HEK293T (cell line): ENCODE measurements around the gene RAPGEF4.

Experiments used
- ARNT ChIP-seq: fragments of 450-650 bp; IDR thresholded peaks from 2 replicates; pipeline ENCODE4 v1.6.1; 2017; ENCODE audit warnings: mild to moderate bottlenecking
- BHLHE40 ChIP-seq: fragments of 450-650 bp; IDR thresholded peaks from 2 replicates; pipeline ENCODE4 v1.6.1; 2016; ENCODE audit warnings: mild to moderate bottlenecking, moderate library complexity, borderline replicate concordance
- CTBP1 ChIP-seq: fragments of 450-650 bp; IDR thresholded peaks from 2 replicates; pipeline ENCODE4 v1.6.1; 2016; ENCODE audit warnings: borderline replicate concordance
- ELF4 ChIP-seq: fragments of 450-650 bp; IDR thresholded peaks from 2 replicates; pipeline ENCODE4 v1.6.1; 2017; ENCODE audit warnings: antibody characterized with exemption
- FOXA1 ChIP-seq: fragments of 450-650 bp; IDR thresholded peaks from 2 replicates; pipeline ENCODE4 v1.6.1; 2016; ENCODE audit warnings: mild to moderate bottlenecking
- FOXK2 ChIP-seq: fragments of 450-650 bp; IDR thresholded peaks from 2 replicates; pipeline ENCODE4 v1.6.1; 2016; ENCODE audit warnings: mild to moderate bottlenecking
- FOXM1 ChIP-seq: fragments of 450-650 bp; IDR thresholded peaks from 2 replicates; pipeline ENCODE4 v1.6.1; 2017; ENCODE audit warnings: mild to moderate bottlenecking, borderline replicate concordance
- HDGF ChIP-seq: fragments of 450-650 bp; IDR thresholded peaks from 2 replicates; pipeline ENCODE4 v1.6.1; 2017; ENCODE audit warnings: antibody characterized with exemption, borderline replicate concordance
- LEF1 ChIP-seq: fragments of 450-650 bp; IDR thresholded peaks from 2 replicates; pipeline ENCODE4 v1.6.1; 2017; ENCODE audit warnings: mild to moderate bottlenecking, borderline replicate concordance
- NFRKB ChIP-seq: fragments of 450-650 bp; IDR thresholded peaks from 2 replicates; pipeline ENCODE4 v1.6.1; 2016; ENCODE audit warnings: mild to moderate bottlenecking, moderate library complexity
- SP1 ChIP-seq: fragments of 450-650 bp; IDR thresholded peaks from 2 replicates; pipeline ENCODE4 v1.6.1; 2017
- SUZ12 ChIP-seq: fragments of 450-650 bp; IDR thresholded peaks from 2 replicates; pipeline ENCODE4 v1.6.1; 2016; ENCODE audit warnings: mild to moderate bottlenecking
- ZNF384 ChIP-seq: fragments of 450-650 bp; IDR thresholded peaks from 2 replicates; pipeline ENCODE4 v1.6.1; 2016
- TF ChIP-seq, protein P1 (sequence below): fragments of 450-650 bp; IDR thresholded peaks from 2 replicates; pipeline ENCODE4 v1.6.1; 2016

GRCh38 chr2:172722481-172722880, 13.2 kb upstream of the RAPGEF4 start:
- TF ChIP-seq BHLHE40 (no peak), FOXK2 (no peak), SP1 (no peak), SUZ12 (no peak), ELF4 (no peak), FOXA1 (no peak), CTBP1 (no peak), LEF1 (no peak), FOXM1 (no peak), NFRKB (no peak), ZNF384 (no peak), ARNT (no peak), HDGF (no peak)
- TF ChIP-seq, protein P1, sequence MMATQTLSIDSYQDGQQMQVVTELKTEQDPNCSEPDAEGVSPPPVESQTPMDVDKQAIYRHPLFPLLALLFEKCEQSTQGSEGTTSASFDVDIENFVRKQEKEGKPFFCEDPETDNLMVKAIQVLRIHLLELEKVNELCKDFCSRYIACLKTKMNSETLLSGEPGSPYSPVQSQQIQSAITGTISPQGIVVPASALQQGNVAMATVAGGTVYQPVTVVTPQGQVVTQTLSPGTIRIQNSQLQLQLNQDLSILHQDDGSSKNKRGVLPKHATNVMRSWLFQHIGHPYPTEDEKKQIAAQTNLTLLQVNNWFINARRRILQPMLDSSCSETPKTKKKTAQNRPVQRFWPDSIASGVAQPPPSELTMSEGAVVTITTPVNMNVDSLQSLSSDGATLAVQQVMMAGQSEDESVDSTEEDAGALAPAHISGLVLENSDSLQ = no peak
